GM18951 (cell line): ENCODE results near the gene GUCA2B.
A peak's percentile ranks its signal among the peaks of the same experiment; 100 is the strongest.

Experiments used
- POLR2A ChIP-seq: IDR thresholded peaks from 4 replicates; pipeline ENCODE4 v1.6.1; 2011; ENCODE audit warnings: mild to moderate bottlenecking; ENCODE audit not compliant: insufficient read length, insufficient read depth; ENCODE audit errors: extremely low read depth
- in situ Hi-C: fragments of 300-500 bp; cut with MboI; formaldehyde crosslinking; loops from one replicate; pipeline ENCODE4 v1.12.0; 2022; ENCODE audit warnings: low sequenced_read_pairs, mixed read lengths, inconsistent platforms; ENCODE audit not compliant: unreplicated experiment

Gene GUCA2B

DNA sequence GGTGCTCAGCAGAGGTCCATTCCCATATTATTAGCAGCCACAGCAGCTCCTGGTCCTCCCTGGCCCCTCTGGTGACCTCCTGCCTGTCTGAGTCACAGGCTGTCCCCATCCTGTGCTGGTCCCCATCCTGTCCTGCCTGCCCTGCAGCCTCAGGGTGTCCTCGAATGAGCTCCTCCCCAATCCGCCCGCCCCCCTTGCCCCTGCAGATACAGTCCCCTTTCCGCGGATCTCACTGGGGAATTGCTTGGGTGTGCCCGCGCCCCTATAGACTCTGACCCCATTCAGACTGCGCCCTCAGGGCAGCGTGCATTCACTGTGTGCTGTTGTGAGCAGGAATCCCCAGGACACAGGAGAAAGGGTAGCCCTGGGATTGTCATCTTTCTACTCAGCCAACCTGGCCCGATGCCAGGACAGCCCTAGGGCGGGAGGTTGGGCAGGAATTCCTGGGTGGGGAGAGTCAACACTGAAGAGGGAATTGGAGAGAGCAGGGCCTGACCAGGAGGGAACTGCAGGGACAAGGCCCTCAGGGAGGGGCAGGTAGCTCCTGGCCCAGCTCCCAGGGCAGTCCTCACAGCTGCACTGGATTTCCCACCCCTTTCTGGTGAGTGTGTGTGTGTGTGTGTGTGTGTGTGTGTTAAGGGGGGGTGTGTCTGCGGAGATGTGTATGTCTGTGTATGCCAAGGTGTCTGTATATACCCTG lies 12.5 kb downstream of the GUCA2B start:
- in situ Hi-C loops = no loop called here
- no peak for TF ChIP-seq POLR2A

DNA sequence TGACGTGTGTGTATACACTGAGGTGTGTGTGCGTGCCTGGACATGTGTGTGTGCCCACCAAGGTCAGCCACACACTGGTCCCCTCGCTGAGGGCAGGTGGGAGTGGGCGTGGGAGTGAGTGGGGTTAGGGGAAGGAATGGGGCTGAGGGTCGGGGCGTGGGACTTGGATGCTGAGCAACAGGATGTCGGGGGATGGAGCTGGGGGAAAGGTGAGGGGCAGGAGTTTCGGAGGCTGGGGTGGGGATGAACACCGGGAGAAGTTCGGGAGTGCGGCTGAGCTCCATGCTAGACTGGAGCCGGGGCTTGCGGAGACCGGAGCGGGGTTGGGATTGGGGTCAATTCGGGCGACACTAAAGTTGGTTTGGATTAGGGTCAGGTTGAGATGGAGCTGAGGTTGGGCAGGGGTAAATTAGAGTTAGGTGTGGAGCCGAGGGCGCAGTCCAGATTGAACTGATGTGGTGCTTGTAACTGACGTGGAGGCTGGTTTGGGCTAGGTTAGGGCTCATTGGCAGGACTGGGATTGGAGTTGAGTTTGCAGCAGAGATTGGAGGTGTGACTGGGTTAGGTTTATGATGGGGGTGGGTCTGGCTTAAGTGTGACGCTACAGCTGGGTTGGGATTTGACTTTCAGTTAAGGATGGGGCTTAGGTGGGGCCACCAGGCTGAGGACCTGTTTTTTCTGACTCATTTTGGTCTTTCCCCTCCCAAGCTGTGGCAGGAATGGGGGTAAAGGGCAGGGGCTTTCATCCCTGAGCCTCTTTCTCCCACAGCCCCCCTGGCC lies 14.6 kb downstream of the GUCA2B start:
- TF ChIP-seq POLR2A = no peak

DNA sequence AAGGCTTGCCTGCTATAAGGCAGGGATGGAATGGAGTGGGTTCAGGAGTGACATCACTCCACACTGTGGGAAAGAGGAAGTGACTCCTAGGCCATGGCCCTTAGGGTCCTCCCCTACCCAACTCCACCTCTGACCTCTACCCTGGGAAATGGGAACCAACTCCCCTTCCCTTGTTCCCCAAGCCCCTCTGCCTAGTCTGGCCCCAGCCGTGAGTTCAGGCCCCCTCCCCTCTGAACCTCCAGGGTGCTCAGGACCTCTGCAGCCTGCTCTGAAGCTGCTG lies 15.1 kb downstream of the GUCA2B start:
- in situ Hi-C loops = no loop called here

More for the DNA sequence above, 14.6 kb downstream of the GUCA2B start:
- in situ Hi-C loops = no loop called here

DNA sequence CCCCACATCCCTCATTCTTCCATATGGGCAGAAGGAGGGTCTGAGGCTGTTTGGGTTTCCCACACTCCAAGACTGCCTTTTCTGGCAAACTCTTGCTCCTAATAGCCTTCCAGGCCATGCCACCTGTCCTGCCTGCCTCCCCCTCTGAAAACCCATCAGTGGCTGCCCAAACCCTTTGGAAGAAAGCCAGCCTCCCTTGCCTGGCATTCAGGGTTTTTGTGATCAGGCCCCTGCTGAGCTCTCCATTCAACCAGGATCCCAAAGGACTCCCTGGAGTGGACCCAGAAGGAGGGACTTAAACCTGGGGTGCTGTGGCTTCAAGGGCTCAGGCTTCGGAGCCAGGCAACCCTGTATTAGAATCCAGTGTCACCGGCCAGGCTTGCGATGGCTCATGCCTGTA lies 15.6 kb downstream of the GUCA2B start:
- in situ Hi-C loops = no loop called here
- TF ChIP-seq POLR2A = no peak

More for the DNA sequence above, 15.1 kb downstream of the GUCA2B start:
- no peak for TF ChIP-seq POLR2A

DNA sequence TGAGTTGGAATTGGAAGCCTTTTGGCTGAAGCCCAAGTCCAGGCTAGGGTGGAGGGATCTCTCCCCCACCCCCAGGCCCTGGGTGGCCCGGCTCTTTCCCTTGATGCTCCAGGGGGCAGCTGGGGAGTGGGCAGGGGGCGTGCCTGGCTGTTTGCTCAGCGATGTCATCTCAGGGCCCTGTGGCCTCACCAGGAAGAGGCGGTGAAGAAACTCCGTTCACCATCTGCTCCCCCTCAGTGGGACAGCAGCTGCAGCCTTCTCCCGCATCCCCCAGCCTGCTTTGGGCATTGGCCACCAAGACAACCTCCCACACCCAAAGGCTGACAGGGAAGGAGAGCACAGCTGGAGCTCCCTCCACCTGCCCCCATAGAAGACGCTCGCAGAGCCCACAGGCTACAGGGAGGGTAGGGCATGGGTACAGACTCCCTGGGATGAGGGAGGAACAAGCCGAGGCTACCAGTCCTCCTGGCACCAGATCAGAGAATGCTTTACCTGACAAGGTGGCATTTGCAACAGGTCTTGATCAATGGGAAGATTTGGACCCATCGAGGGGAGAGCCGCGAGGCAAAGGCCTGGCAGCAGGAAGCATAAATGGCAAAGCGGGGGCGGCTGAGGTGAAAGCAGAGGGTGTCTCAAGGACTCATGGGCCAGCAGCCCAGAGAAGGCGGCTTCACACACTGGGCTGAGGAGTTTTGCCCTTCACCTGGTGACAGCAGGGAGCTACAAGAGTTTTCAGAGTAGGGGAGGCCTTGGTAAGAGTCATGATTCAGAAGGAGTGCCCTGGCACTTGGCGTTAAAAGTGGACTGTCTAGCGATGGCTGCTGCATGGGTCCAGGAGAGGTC lies 17.8 kb downstream of the GUCA2B start:
- in situ Hi-C loops = no loop called here
- no peak for TF ChIP-seq POLR2A

DNA sequence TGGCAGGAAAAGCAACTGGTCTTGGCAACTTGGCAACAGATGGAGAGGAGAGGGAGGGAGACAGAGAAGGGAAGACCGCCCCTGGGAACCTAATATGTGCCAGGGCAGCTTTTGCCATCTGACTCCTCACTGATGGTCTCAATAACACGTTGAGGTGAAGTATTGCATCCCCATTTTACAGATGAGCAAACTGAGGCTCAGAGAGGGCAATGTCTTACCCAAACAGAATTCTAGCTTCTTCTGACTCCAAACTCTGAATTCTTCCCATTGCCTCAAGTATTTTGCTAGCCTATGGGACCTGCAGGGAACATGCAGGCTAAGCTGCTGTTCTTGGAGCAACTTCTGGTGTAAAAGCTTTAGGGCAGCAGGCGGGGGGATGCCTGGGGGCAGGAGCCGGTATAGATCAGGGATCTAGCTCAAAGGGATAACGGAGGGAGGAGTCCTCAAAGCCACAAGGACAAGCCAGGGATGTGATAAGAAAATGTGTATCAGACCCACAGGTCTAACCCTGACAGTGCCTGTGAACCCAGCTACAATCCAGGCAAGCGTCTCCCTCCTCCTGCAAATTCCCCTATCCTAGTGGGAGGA lies 18.6 kb downstream of the GUCA2B start:
- in situ Hi-C loops = no loop called here
- no peak for TF ChIP-seq POLR2A

DNA sequence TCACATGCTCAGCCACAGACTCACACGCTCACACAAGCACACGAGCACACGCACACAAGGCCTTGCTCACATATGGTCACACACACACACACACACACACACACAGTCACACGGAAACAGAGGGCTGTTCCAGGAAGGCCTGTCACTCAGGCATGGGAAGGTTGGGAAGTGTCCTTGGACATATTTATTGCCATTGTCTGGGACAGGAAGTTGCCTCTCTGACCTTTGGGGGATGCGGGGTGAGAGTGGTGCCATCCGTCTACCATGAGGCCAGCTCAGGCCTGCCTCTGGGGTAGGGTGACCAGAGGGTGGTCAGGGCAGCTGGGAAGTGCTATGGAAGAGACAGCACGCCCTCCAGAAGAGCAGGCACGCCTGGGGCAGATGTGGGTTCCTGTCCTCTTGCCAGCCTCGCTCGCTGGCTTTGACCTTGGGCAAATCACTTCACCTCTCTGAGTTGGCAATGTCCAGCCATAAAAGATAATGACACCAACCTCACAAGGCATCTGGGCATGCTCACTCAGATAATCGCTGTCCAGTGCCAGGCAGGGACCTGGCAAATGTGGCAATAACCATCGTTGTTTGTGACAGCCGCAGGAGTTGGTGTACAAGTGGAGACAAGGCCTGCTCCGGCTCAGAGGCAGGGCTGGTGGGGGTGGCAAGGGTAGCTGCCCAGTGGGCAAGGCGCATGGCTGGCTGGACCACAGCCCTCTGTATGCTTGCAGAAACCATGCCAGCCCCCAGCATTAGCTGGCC lies 19.3 kb downstream of the GUCA2B start:
- in situ Hi-C loops = no loop called here

DNA sequence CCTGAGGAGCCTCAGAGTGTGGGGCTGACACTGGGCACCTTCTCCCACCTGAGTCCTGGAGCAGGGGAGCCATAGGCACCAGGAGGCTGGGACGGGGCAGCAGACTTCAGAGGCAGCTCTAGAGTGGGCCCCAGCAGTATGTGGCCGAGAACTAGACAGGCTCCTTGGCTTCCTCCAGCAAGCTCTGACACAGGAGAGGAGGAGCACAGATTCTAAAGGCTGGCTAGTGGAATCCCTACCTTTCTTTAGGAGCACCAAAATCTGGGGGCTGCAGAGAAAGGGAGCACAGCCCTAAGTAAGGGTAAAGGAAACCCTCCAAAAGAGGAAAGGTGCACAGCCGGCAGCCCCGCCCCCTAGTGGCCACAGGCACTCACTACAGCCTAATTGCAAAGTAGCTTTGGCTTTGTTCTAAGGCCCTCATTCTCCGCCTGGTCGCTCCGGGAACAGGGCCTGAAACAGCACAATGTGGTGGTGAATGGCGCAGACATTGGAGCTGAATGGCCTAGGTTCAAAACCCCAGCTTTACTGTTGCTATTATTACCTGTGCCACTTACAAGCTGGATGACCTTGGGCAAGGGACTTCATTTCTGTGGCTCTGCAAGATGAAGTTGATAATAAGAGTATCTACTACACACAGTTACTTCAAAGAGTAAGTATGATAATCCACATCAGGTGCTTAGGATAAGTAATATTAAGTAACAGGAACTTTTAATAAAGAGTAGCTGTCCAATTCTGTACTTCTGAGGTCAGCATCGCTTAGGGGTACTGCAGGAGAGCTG lies 20.1 kb downstream of the GUCA2B start:
- in situ Hi-C loops = no loop called here
- peak; percentile 16 for TF ChIP-seq POLR2A

More for the DNA sequence above, 19.3 kb downstream of the GUCA2B start:
- no peak for TF ChIP-seq POLR2A

DNA sequence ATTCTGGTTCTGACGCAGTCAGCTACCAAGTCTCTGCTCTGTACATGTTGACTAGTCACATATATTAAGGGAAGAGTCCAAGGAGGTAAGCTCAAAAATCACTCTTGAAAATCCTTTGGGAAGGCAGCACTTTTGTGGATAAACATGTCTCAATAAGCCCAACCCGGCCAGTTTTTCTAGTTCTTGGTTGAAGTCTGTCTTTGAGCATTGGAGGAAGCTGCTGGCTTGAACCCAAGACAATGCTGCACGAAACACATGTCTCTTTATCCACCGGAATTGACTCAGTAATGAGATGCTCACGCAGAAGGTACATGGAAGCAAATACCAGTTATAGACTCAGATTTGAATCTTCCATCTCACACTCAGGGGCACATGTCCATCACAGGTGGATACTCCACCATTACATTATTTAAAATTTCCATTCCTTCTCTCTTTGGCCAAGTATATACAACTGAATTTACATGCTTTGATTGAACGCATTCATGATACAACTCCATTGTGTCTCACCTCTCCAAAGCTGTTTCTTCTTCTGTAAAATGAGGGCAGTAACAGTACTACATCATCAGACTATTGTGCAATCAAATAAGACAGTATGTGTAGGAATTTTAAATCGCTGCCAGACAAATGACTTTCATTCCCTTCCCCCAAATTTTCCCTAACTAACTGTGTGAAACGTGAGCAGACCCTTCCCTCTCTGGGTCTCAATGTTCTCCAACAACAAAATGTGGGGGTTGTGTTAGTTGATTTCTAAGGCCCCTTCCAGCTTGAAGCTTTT lies 20.9 kb downstream of the GUCA2B start:
- in situ Hi-C loops = no loop called here
- TF ChIP-seq POLR2A = no peak

DNA sequence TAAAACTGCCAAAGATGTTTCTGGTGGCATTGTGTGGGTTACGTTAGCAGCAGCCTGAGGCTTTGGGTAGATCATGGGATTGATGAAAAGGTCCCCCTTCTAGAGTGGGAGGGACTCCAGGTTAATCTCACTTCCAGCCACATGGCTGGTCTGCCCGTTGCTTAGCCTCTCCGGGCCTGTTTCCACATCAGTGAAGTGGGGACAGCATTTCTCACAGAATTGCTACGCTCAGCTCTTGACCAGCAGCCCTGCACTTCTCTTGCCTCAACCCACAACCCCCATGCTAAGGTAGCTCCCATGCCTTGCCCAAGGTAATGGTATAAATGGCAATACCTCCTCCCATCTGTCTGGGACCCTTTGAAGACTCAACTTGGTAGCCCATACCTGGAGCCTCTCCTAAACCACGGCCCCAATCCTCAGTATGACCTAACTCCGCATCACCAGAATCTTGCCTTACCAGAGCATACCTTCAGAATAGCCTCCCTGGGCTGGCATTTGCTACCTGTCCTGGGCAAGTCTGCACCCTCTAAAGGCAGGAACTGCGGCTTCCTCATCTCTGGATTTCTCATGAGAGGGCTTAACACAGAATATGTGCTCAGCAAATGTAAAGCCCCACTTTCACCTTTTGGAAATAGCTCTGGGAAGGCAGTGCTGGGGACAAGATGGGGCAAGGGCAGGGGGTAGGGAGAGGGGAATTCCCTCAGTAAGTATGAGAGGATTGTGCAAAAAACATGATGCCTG lies 22.3 kb downstream of the GUCA2B start:
- no peak for TF ChIP-seq POLR2A
- in situ Hi-C loops = no loop called here
